GM21786 (cell line): ENCODE measurements around the gene OR8J3.
"Not testable (repeated sequence)": the region's sequence is repeated elsewhere in the genome, so short reads cannot be mapped to it uniquely, and the experiment has no call there.

Experiments used
- ATAC-seq: cut with Tn5 transposase; IDR thresholded peaks from one replicate; pipeline ENCODE4 v1.9.1; 2021; ENCODE audit not compliant: unreplicated experiment

OR8J3 gene

DNA sequence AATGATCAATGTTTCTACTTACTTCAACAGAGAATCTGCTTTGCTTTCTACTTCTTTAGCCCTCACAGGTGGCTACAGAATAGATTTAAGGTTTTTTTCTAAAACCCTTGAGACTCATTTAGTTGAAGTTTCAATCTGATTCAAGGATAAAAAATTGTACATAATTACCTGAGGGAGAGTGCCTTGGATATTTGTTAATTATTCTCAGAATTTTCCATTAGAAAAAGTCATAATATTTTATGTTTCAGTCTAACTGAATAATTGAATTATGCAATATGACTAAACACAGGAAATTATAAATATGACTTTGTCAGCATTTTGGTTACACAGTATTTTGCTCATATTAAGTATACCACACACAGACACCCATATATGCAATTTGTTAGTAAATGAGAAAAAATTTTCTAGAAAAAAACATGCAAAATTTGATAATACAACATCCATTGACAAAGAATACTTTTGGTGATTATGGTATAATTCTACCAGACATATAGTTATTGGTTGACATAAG, at the start of gene OR8J3:
Gene OR8J3 (minus strand): TSS at position 51 of the 511 bp plus-strand sequence. CDS start 2,483 bp downstream, outside the sequence.
- ATAC-seq: no peak

DNA sequence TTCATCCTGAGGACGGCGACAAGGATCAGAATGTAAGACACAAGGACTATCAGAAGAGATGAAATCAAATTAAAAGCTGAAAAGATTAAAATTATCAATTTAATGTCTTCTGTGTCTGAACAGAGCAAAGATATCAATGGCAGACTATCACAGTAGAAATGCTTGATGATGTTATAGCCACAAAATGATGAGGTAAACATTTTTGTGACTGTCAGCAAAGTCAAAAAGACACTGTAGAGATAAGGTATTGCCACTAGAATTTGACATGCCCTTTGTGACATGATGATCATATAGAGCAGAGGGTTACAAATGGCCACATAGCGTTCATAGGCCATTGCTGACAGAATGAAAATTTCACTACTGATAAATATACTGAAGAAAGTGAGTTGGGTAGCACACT, 48.6 kb upstream of the OR8J3 start:
- ATAC-seq: no peak

GRCh38 chr11:56183459-56183858, 43.5 kb upstream of the OR8J3 start:
- no peak for ATAC-seq

GRCh38 chr11:56176318-56176717, 36.3 kb upstream of the OR8J3 start, which contains the start of gene OR5J2:
Gene OR5J2, plus strand, starts transcription at chr11:56176618. Its CDS starts 0 bp downstream, at chr11:56176618.
- no peak for ATAC-seq

DNA sequence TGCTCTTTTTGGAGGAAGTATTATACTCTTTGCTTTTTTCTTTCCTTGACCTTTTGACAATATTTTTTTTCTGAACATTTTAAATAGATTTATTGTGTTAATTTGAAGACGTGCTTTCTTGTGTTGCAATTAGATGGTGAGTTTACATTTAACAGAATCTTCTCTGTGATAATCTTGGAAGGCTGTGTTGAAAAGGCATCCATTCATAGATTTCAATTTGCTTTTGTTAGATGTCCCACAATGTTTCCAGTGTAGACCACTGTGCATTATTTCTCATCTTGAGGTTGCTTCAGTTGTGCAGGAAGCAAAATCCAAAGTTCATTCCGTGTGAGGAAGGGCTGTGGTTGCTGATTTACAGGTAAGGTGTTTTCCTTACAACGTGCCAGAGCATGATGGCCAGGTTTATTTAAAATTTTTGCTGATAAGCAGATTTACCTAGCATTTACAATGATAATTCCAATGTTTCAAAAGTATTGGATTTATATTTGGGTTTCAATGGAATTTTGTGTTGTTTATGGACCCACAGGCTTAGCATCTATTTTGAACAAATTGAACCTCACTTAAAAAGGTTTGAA, 32.3 kb upstream of the OR8J3 start:
- no peak for ATAC-seq

DNA sequence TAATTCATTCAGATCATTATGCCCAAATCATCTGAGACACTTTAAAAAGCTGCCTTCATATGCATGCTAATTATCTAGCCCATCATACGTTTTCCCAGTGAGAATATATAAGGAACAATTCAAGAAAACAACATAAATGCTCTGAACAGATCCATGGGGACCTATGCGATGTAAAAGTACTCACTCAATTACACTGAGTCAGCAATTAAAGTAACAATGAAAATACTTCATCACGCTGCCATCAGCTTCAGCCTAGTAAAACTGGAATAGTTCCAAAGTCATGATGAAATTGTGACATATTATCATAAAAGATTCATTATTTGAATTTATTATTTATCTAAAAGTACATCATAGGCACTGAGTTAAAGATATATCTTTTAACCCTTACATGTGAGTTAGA, 23.8 kb upstream of the OR8J3 start:
- ATAC-seq: no peak

- no peak for ATAC-seq
These were observed 20.2 kb upstream of the OR8J3 start, which contains the start of gene OR8K5 for GRCh38 chr11:56160217-56160616. Gene OR8K5, minus strand, starts transcription at chr11:56160317. Its CDS starts 0 bp downstream, at chr11:56160317.

DNA sequence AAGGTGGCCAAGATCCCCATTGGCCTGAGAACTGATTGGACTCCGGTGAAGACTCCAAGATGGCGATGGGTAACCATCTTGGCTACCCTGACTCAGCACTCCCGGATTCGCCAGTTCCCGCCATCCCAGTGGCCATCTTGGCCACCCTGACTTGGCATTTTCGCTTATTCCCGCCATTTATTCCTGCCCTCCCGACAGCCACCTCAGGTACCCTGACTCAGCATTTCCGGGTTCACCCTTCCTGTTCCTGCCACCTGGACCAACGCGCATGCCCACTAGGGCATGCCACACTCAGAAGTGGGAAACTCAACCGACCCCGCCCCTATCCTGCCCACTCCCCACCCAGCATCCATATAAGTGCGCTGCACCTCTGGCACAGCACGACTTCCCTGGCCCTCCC, 12.3 kb upstream of the OR8J3 start:
- ATAC-seq: no peak

DNA sequence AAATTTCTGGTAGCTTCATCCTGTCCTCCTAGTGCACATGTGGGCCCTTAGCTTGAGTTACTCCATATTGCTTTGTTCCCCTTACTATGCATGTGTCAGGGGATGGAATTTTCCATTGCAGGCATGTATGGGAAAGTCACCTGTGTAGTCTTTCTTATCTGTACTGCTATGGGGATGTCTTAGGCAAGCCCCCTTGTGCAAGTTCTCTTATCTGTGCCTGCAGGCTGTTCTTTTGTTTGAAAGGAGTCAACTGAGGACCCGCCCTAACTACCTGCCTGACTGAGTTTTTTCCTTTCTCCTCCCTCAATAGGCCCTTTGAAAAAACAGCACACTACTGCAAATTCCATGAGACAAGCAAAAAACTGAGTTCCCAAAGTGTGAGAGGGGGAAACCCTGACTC, 11.4 kb upstream of the OR8J3 start:
- ATAC-seq: no peak

- not testable (repeated sequence) for ATAC-seq
These were observed 3.7 kb upstream of the OR8J3 start for GRCh38 chr11:56143681-56144080.

DNA sequence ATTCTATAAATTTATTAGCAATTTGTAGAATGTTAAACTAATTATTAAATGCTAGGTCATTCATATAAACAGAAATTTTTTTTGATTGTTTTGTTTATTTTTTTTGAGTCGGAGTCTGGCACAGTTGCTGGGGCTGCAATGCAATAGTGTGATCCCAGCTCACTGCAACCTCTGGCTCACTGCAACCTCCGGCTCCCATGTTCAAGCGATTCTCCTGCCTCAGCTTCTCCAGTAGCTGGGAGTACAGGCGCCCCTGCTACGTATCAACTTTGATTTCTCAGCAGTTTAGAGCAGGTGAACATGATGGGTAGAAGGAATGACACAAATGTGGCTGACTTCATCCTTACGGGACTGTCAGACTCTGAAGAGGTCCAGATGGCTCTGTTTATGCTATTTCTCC, 17.9 kb downstream of the OR8J3 start, which contains the start of gene OR8H3:
Gene OR8H3 (plus strand): TSS at position 301 of the 400 bp plus-strand sequence. CDS start 0 bp downstream, at position 301.
- no peak for ATAC-seq

GRCh38 chr11:56103210-56103737, 36.7 kb downstream of the OR8J3 start, which contains the start of gene OR8H2:
Gene OR8H2, plus strand, starts transcription at chr11:56103687. Its CDS starts 1,356 bp downstream, at chr11:56105043.
- no peak for ATAC-seq

DNA sequence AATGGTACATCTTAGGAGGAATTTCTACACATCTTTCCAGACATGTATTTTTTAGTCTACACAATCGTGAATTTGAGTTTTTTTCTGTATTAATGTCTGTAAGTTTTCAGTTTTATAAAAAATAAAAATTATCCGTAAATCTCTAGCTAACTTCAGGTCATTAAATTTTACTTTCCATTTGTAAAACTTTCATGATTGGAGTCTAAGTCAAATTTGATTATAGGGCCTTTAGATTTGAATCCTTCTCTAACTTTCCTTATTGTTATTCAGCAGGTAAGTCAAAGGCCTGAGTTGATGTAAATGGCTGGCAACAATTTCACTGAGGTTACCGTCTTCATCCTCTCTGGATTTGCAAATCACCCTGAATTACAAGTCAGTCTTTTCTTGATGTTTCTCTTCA, 47.0 kb downstream of the OR8J3 start, which contains the start of gene OR8I2:
Gene OR8I2 (plus strand): TSS at position 301 of the 400 bp plus-strand sequence. CDS start 0 bp downstream, at position 301.
- ATAC-seq: no peak

GRCh38 chr11:56089697-56090096, 50.3 kb downstream of the OR8J3 start:
- no peak for ATAC-seq
